Neural cell (in vitro differentiated cells): Measurements from ENCODE around the gene NDST1.

ENCODE experiments used
- CTCF ChIP-seq: fragments of 450-650 bp; IDR thresholded peaks from 2 replicates; pipeline ENCODE4 v1.5.1; 2014; ENCODE audit warnings: antibody characterized with exemption, mild to moderate bottlenecking, moderate library complexity; ENCODE audit not compliant: poor library complexity, severe bottlenecking
- EZH2 ChIP-seq: fragments of 200-600, 300-800 bp; shearing (Covaris generic), sonication (generic); IDR thresholded peaks from 2 replicates; pipeline ENCODE4 v1.6.1; 2014; ENCODE audit warnings: antibody characterized with exemption, low read length, borderline replicate concordance, mild to moderate bottlenecking; ENCODE audit not compliant: insufficient read depth, poor library complexity, severe bottlenecking
- POLR2AphosphoS5 ChIP-seq: IDR thresholded peaks from 2 replicates; pipeline ENCODE4 v1.6.1; 2012
- REST ChIP-seq: IDR thresholded peaks from 2 replicates; pipeline ENCODE4 v1.6.1; 2012; ENCODE audit warnings: borderline replicate concordance
- SMC3 ChIP-seq: fragments of 450-650 bp; conservative IDR thresholded peaks from 2 replicates; pipeline ENCODE4 v1.6.1; 2014; ENCODE audit warnings: antibody characterized with exemption, mild to moderate bottlenecking, moderate library complexity; ENCODE audit not compliant: poor library complexity

GRCh38 chr5:150511578-150512367 lies 3.8 kb downstream of the NDST1 start:
- TF ChIP-seq EZH2 (no peak), CTCF (no peak), REST (peak; percentile 51), POLR2AphosphoS5 (no peak), SMC3 (no peak)
